ENCODE measurements around the gene SGIP1.

DNA sequence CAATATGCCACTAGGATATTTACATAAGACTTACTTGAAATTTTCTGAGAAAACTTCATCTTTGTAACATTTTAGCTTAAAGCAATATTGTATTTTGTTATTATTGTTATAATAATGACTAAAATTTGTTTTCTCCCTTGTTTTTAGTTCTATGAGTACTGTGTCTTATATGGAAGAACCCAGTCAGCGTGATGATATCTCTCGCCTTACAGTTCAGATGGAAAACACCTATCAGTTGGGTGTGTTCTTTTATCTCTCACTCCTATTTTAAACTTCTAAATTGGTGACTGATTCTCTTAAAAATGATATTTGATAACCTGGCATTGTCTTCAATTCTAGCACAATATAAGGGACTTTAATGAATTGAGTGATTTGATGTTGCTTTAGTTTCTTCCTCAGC, 236.3 kb downstream of the SGIP1 start:
- TF ChIP-seq POLR2AphosphoS5 (IDR thresholded peaks at IDR 0.05; ENCODE audit: low read depth, low read length) (no peak), POLR2A (IDR thresholded peaks at IDR 0.05; ENCODE audit: low read depth, low read length) (no peak)
